SU-DHL-6 (cell line): ENCODE measurements around the gene TFG.

Experiments used
- EZH2phosphoT487 ChIP-seq: fragments of 200-600 bp; sonication (generic), shearing (Covaris generic); conservative IDR thresholded peaks from 2 replicates; pipeline ENCODE4 v1.6.1; 2018; ENCODE audit warnings: mild to moderate bottlenecking, antibody characterized with exemption, low read length, moderate library complexity, mixed read lengths
- TF ChIP-seq, protein P1 (sequence below): fragments of 200-600 bp; sonication (generic); IDR thresholded peaks from one replicate; pipeline ENCODE4 v1.5.1; 2017; ENCODE audit warnings: antibody characterized with exemption, mild to moderate bottlenecking, low read length, moderate library complexity; ENCODE audit not compliant: insufficient read depth, poor library complexity, severe bottlenecking

DNA sequence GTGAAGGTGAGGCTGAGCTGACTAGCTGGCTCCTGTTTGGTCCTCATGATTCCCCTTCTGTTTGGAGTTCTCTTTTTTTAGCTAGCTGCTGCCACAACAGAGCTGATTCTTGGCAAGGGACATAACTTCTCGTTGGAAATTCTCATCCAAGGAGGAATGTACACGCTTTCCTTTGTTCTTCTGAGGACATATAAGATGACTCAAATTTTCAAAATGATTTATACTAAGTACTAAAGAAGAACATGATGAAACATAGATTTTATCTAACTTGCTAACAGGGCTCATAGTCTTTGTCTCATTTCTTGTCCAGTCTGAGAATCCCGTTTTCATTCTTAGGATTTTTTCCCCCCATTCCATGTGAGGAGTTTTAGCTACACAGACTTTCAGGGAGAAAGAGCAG, 2.9 kb upstream of the TFG start:
- TF ChIP-seq, protein P1, sequence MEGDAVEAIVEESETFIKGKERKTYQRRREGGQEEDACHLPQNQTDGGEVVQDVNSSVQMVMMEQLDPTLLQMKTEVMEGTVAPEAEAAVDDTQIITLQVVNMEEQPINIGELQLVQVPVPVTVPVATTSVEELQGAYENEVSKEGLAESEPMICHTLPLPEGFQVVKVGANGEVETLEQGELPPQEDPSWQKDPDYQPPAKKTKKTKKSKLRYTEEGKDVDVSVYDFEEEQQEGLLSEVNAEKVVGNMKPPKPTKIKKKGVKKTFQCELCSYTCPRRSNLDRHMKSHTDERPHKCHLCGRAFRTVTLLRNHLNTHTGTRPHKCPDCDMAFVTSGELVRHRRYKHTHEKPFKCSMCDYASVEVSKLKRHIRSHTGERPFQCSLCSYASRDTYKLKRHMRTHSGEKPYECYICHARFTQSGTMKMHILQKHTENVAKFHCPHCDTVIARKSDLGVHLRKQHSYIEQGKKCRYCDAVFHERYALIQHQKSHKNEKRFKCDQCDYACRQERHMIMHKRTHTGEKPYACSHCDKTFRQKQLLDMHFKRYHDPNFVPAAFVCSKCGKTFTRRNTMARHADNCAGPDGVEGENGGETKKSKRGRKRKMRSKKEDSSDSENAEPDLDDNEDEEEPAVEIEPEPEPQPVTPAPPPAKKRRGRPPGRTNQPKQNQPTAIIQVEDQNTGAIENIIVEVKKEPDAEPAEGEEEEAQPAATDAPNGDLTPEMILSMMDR = no peak
- no peak for TF ChIP-seq EZH2phosphoT487
